HCT116 (cell line): Measurements from ENCODE around the gene BABAM2. TPM values are rescaled to one million over a fixed set of nuclear protein-coding genes. Genes with fewer than 3 reads are reported as not detected.

Experiments used
- ATAC-seq: fragments of 200-7000 bp; cut with Tn5 transposase; 2 replicates; pipeline ENCODE4 v1.9.1; 2020; ENCODE audit warnings: mild to moderate bottlenecking, moderate library complexity
- BruUV-seq: library from RNA; stranded (reverse); fragments of 400-500 nt; replicated peaks from 2 replicates; lab custom pipeline; 2021; lab: Mats Ljungman, UMichigan
- CTCF ChIA-PET: fragments of 300-600 bp; sonication (Branson Sonifier 250); formaldehyde crosslinking; loops from one replicate; lab custom pipeline; 2021; ENCODE audit warnings: antibody characterized with exemption; lab: Charles Lee
- POLR2A ChIA-PET: fragments of 300-600, 350-600 bp; sonication (Branson Sonifier 250); formaldehyde crosslinking; loops from one replicate; lab custom pipeline; 2021; ENCODE audit warnings: antibody characterized with exemption; lab: Charles Lee
- RAD21 ChIA-PET, 2 experiments: fragments of 300-600 bp; sonication (Branson Sonifier 250); formaldehyde crosslinking; loops; one replicate each; lab custom pipeline; 2023; ENCODE audit warnings: low total read pairs in 2 of 2; ENCODE audit not compliant: uncharacterized antibody in 2 of 2, unreplicated experiment in 2 of 2, low non-redundant PET in 1 of 2; lab: Charles Lee
- DNase-seq: peaks from one replicate; pipeline ENCODE4 v3.0.0-alpha.2; 2010; ENCODE audit warnings: low read depth, low spot score
- H2AFZ ChIP-seq: fragments of 200-600 bp; shearing (Covaris generic), sonication (generic); 2 replicates; pipeline ENCODE4 v1.6.1; 2017; ENCODE audit warnings: low read depth, mixed run types, mixed read lengths, antibody characterized with exemption, low read length; ENCODE audit not compliant: poor library complexity, severe bottlenecking
- H3K27ac ChIP-seq: 2 replicates; pipeline ENCODE4 v1.5.1; 2012; ENCODE audit warnings: low read depth, low read length
- H3K27me3 ChIP-seq: fragments of 200-600 bp; sonication (generic); 2 replicates; pipeline ENCODE4 v1.6.1; 2016; ENCODE audit warnings: mixed run types, low read length, mixed read lengths; ENCODE audit not compliant: insufficient read depth
- H3K36me3 ChIP-seq, 2 experiments: fragments of 200-500 bp in 1 of 2; fragments of 200-600 bp in 1 of 2; sonication (Bioruptor generic) in 1 of 2; sonication (generic) in 1 of 2; 2 replicates each; pipeline versions ENCODE4 v1.5.1 to v1.6.1; 2014 to 2016; ENCODE audit warnings: low read length in 2 of 2, inconsistent platforms in 1 of 2, mixed read lengths in 1 of 2, mixed run types in 1 of 2; ENCODE audit not compliant: insufficient read depth in 2 of 2, control insufficient read depth in 1 of 2
- H3K4me1 ChIP-seq, 2 experiments: fragments of 200-600 bp in 1 of 2; sonication (generic) in 1 of 2; 2 replicates each; pipeline versions ENCODE4 v1.5.1 to v1.6.1; 2012 to 2017; ENCODE audit warnings: low read length in 2 of 2, inconsistent platforms in 1 of 2, mild to moderate bottlenecking in 1 of 2, mixed read lengths in 1 of 2, mixed run types in 1 of 2, moderate library complexity in 1 of 2; ENCODE audit not compliant: insufficient read depth in 2 of 2, control insufficient read depth in 1 of 2
- H3K4me2 ChIP-seq: fragments of 200-600 bp; sonication (generic); 2 replicates; pipeline ENCODE4 v1.6.1; 2017; ENCODE audit warnings: mixed run types, low read length, mixed read lengths
- H3K4me3 ChIP-seq, 2 experiments: fragments of 200-600 bp in 1 of 2; sonication (generic) in 1 of 2; replicated peaks in 1 of 2; 2 replicates each; pipeline ENCODE4 v1.5.1; 2011 to 2016; ENCODE audit warnings: low read length in 2 of 2, control low read depth in 1 of 2, low read depth in 1 of 2, mild to moderate bottlenecking in 1 of 2, mixed read lengths in 1 of 2, mixed run types in 1 of 2
- H3K79me2 ChIP-seq: fragments of 200-600 bp; sonication (generic); 2 replicates; pipeline ENCODE4 v1.6.1; 2017; ENCODE audit warnings: mild to moderate bottlenecking, mixed run types, low read length, moderate library complexity, mixed read lengths; ENCODE audit not compliant: insufficient read depth
- H3K9ac ChIP-seq: fragments of 200-600 bp; sonication (generic); 2 replicates; pipeline ENCODE4 v1.6.1; 2016; ENCODE audit warnings: low read length, mixed read lengths
- H3K9me2 ChIP-seq: fragments of 200-600 bp; sonication (generic), shearing (Covaris generic); 2 replicates; pipeline ENCODE4 v1.6.1; 2017; ENCODE audit warnings: mixed run types, mild to moderate bottlenecking, moderate library complexity; ENCODE audit not compliant: insufficient read depth
- H3K9me3 ChIP-seq, 2 experiments: fragments of 200-500 bp in 1 of 2; fragments of 200-600 bp in 1 of 2; sonication (Bioruptor generic) in 1 of 2; sonication (generic) in 1 of 2; 2 replicates each; pipeline ENCODE4 v1.6.1; 2014 to 2017; ENCODE audit warnings: low read length in 2 of 2, mixed read lengths in 2 of 2, inconsistent platforms in 1 of 2, low read depth in 1 of 2, mild to moderate bottlenecking in 1 of 2, mixed run types in 1 of 2, moderate library complexity in 1 of 2; ENCODE audit not compliant: control insufficient read depth in 1 of 2, insufficient read depth in 1 of 2
- H4K20me1 ChIP-seq: fragments of 200-600 bp; sonication (generic), shearing (Covaris generic); 2 replicates; pipeline ENCODE4 v1.6.1; 2017; ENCODE audit warnings: mixed run types, mild to moderate bottlenecking, moderate library complexity; ENCODE audit not compliant: insufficient read depth
- CBX3 ChIP-seq: IDR thresholded peaks from 2 replicates; pipeline ENCODE4 v1.6.1; 2012; ENCODE audit warnings: low read depth
- EGR1 ChIP-seq: IDR thresholded peaks from 2 replicates; pipeline ENCODE4 v1.6.1; 2012; ENCODE audit warnings: low read depth
- EZH2 ChIP-seq: fragments of 200-600 bp; sonication (generic); IDR thresholded peaks from 2 replicates; pipeline ENCODE4 v1.6.1; 2017; ENCODE audit warnings: antibody characterized with exemption, mixed run types
- FOSL1 ChIP-seq: IDR thresholded peaks from 2 replicates; pipeline ENCODE4 v1.6.1; 2012; ENCODE audit warnings: low read depth
- POLR2AphosphoS5 ChIP-seq: IDR thresholded peaks from 2 replicates; pipeline ENCODE4 v1.6.1; 2011; ENCODE audit warnings: mild to moderate bottlenecking, low read depth, low read length, moderate library complexity
- RAD21 ChIP-seq: IDR thresholded peaks from 2 replicates; pipeline ENCODE4 v1.6.1; 2012; ENCODE audit warnings: low read depth, mild to moderate bottlenecking
- SIN3A ChIP-seq: IDR thresholded peaks from 2 replicates; pipeline ENCODE4 v1.6.1; 2012; ENCODE audit warnings: low read depth
- SP1 ChIP-seq: IDR thresholded peaks from 2 replicates; pipeline ENCODE4 v1.6.1; 2012; ENCODE audit warnings: low read depth
- SRF ChIP-seq: IDR thresholded peaks from 2 replicates; pipeline ENCODE4 v1.6.1; 2012; ENCODE audit warnings: low read depth
- TCF7L2 ChIP-seq: IDR thresholded peaks from 2 replicates; pipeline ENCODE4 v1.7.0; 2011; ENCODE audit warnings: borderline replicate concordance, inconsistent platforms; ENCODE audit not compliant: insufficient read depth, insufficient read length; ENCODE audit errors: extremely low read depth
- YY1 ChIP-seq: IDR thresholded peaks from 2 replicates; pipeline ENCODE4 v1.6.1; 2011; ENCODE audit warnings: low read length, low read depth, moderate library complexity, mild to moderate bottlenecking; ENCODE audit not compliant: insufficient replicate concordance; ENCODE audit errors: extremely low read depth
- ZBTB33 ChIP-seq: IDR thresholded peaks from 2 replicates; pipeline ENCODE4 v1.6.1; 2011; ENCODE audit warnings: mild to moderate bottlenecking, low read length, moderate library complexity; ENCODE audit not compliant: insufficient replicate concordance; ENCODE audit errors: extremely low read depth
- ZNF274 ChIP-seq: fragments of 200-500 bp; sonication (Bioruptor generic); IDR thresholded peaks from 2 replicates; pipeline ENCODE4 v1.6.1; 2014; ENCODE audit warnings: mild to moderate bottlenecking, low read depth, low read length, inconsistent platforms
- intact Hi-C: fragments of 100-400 bp; cut with micrococcal nuclease; formaldehyde crosslinking; loops from 2 replicates; pipeline ENCODE4 v1.10.0; 2022
- total RNA-seq: library from RNA; stranded (reverse); gene quantifications from one replicate; pipeline ENCODE4 v1.2.1, GENCODE V29; 2021; ENCODE audit not compliant: unreplicated experiment

The BABAM2 gene
- total RNA-seq, 1 experiment from 2014 or later: 23.8 TPM

DNA sequence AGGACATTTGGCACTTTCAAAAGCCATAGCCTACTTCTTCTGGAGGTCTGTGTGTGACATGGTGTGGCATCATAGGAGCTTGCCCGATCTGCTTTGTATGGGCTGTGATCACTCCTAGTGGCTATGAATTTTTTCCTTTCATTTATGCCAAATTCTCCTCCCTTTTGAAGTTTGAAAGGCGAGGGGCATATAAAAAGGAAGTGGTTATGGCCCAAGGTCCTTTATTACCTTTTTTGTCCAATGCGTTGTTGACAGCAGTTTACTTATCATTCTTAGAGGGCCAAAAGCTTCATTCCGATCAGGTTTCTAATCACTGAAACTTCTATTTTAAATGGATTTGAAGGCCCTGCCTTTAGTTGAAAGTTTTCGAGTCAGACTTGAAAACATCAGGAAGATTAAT is 277.8 kb downstream of the BABAM2 start:
- Histone ChIP-seq H3K9me2 (no peaks in the 10 kb centered on the region), H3K79me2 (no peaks in the 10 kb centered on the region), H4K20me1 (no peaks in the 10 kb centered on the region), H3K4me3 (no peak overlapping the region), H3K4me2 (no peak overlapping the region), H3K27me3 (no peaks in the 10 kb centered on the region), H2AFZ (no peak overlapping the region), H3K9me3 (no peaks in the 10 kb centered on the region), H3K36me3 (no peaks in the 10 kb centered on the region), H3K27ac (no peak overlapping the region), H3K4me1 (peaks cover 0 to 10% of the 10 kb centered on the region in 2 experiments; a peak in 3 of 4 replicates), H3K9ac (no peak overlapping the region)
- POLR2A ChIA-PET: no interaction called here
- RAD21 ChIA-PET: no interaction called here
- ATAC-seq (no peak), DNase-seq (no peak)
- BruUV-seq: no TSS peak
- TF ChIP-seq FOSL1 (no peak), SRF (no peak), TCF7L2 (no peak), CBX3 (no peak), EZH2 (no peak), SP1 (no peak), YY1 (no peak), POLR2AphosphoS5 (no peak), ZBTB33 (no peak), SIN3A (no peak), EGR1 (no peak), ZNF274 (no peak), RAD21 (no peak)
- intact Hi-C loops: no loop called here
- CTCF ChIA-PET: interaction anchor here (1.6 kb wide), 1 partner anchor 465 kb away, joined by 3 read pairs; no protein-coding TSS in a partner anchor
